K562 (cell line): Measurements from ENCODE around the gene BORCS8. TPM values are rescaled to one million over a fixed set of nuclear protein-coding genes. Genes with fewer than 3 reads are reported as not detected.

ENCODE experiments used
- ATF7 ChIP-seq: fragments of 450-650 bp; IDR thresholded peaks from 2 replicates; pipeline ENCODE4 v1.7.1; 2014; ENCODE audit warnings: mild to moderate bottlenecking, moderate library complexity
- BCOR ChIP-seq: fragments of 450-650 bp; IDR thresholded peaks from 2 replicates; pipeline ENCODE4 v1.6.1; 2016
- CXXC5 ChIP-seq: fragments of 250-450 bp; sonication (Bioruptor Pico); IDR thresholded peaks from 2 replicates; pipeline ENCODE4 v1.8.0; 2022; ENCODE audit warnings: inconsistent platforms, mild to moderate bottlenecking, moderate library complexity
- DIDO1 ChIP-seq: fragments of 450-650 bp; IDR thresholded peaks from 2 replicates; pipeline ENCODE4 v1.6.1; 2016; ENCODE audit warnings: low read depth, missing biosample characterization, missing genetic modification characterization
- EP300 ChIP-seq: IDR thresholded peaks from 2 replicates; pipeline ENCODE4 v1.6.1; 2012; ENCODE audit warnings: low read length, improper control_type of control experiment
- FOSL1 ChIP-seq: fragments of 200-800 bp; sonication (Bioruptor generic); conservative IDR thresholded peaks from 2 replicates; pipeline ENCODE4 v1.6.1; 2016; ENCODE audit warnings: missing genetic modification characterization, missing compliant biosample characterization
- MTA3 ChIP-seq: fragments of 450-650 bp; formaldehyde crosslinking; IDR thresholded peaks from 2 replicates; pipeline ENCODE4 v1.6.1; 2017; ENCODE audit warnings: mild to moderate bottlenecking, borderline replicate concordance
- NEUROD1 ChIP-seq: fragments of 150-350 bp; IDR thresholded peaks from 2 replicates; pipeline ENCODE4 v1.6.1; 2014; ENCODE audit warnings: borderline replicate concordance, low read length, low read depth; ENCODE audit not compliant: partially characterized antibody
- NFE2 ChIP-seq: IDR thresholded peaks from 2 replicates; pipeline ENCODE4 v1.6.1; 2014; ENCODE audit warnings: antibody characterized with exemption, low read depth
- NR2C2 ChIP-seq, 2 experiments: fragments of 200-800 bp in 1 of 2; sonication (Bioruptor generic) in 1 of 2; sonication (generic) in 1 of 2; formaldehyde crosslinking in 1 of 2; IDR thresholded peaks; 2 replicates each; pipeline versions ENCODE4 v1.6.1 to v1.8.0; 2016 to 2022; ENCODE audit warnings: mild to moderate bottlenecking in 1 of 2, missing compliant biosample characterization in 1 of 2, missing genetic modification characterization in 1 of 2, missing genetic modification reagents in 1 of 2
- POLR2G ChIP-seq: fragments of 200-400 bp; formaldehyde crosslinking; IDR thresholded peaks from 2 replicates; pipeline ENCODE4 v1.6.1; 2017; ENCODE audit warnings: low read depth, mild to moderate bottlenecking, antibody characterized with exemption, low read length, moderate library complexity
- ZNF12 ChIP-seq: sonication (generic); formaldehyde crosslinking; IDR thresholded peaks from 2 replicates; pipeline ENCODE4 v1.4.0; 2020; ENCODE audit warnings: mild to moderate bottlenecking, missing genetic modification reagents
- polyA plus RNA-seq, 8 experiments: library from polyadenylated mRNA; depleted of rRNA in 4 of 8; stranded (reverse) in 5 of 8; unstranded in 3 of 8; fragments of >200 nt; fragmentation: Nextera tagmentation in 2 of 8; fragmentation: Illumina TruSeq in 1 of 8; extraction: Ambion mirVana in 2 of 8; extraction: Trizol in 1 of 8; gene quantifications; 2 replicates each; pipeline versions ENCODE4 v1.2.1 to v1.2.3, GENCODE V29; 2011 to 2014; ENCODE audit warnings: inconsistent platforms in 1 of 8, missing spikeins in 1 of 8
- total RNA-seq, 7 experiments: library from RNA; depleted of rRNA in 6 of 7; stranded (reverse); fragments of >200 nt in 6 of 7; fragmentation: Illumina TruSeq in 2 of 7; extraction: Trizol in 2 of 7; gene quantifications; 2 replicates each; pipeline versions ENCODE4 v1.2.1 to v1.2.3, GENCODE V29; 2011 to 2021; ENCODE audit warnings: low replicate concordance in 1 of 7
- TF ChIP-seq, protein P1 (sequence below), 2 experiments: fragments of 150-350 bp in 1 of 2; IDR thresholded peaks; 2 replicates each; pipeline ENCODE4 v1.6.1; 2012 to 2016; ENCODE audit warnings: low read depth in 2 of 2, low read length in 2 of 2, mild to moderate bottlenecking in 1 of 2, moderate library complexity in 1 of 2
- TF ChIP-seq, protein P2 (sequence below), 3 experiments: fragments of 200-800 bp in 1 of 3; fragments of 250-450 bp in 1 of 3; fragments of 450-650 bp in 1 of 3; sonication (Bioruptor Pico) in 1 of 3; sonication (Bioruptor generic) in 1 of 3; formaldehyde crosslinking in 1 of 3; IDR thresholded peaks; 2 replicates each; pipeline versions ENCODE4 v1.6.1 to v1.8.0; 2016 to 2022; ENCODE audit warnings: mild to moderate bottlenecking in 2 of 3, missing genetic modification characterization in 2 of 3, missing compliant biosample characterization in 1 of 3, moderate library complexity in 1 of 3
- TF ChIP-seq, protein P3 (sequence below): fragments of 450-650 bp; conservative IDR thresholded peaks from 2 replicates; pipeline ENCODE4 v1.6.1; 2016; ENCODE audit warnings: missing genetic modification characterization, low read depth, mild to moderate bottlenecking, missing compliant biosample characterization, moderate library complexity
- TF ChIP-seq, protein P4 (sequence below): sonication (generic); formaldehyde crosslinking; IDR thresholded peaks from 2 replicates; pipeline ENCODE4 v1.8.0; 2022; ENCODE audit warnings: mild to moderate bottlenecking, missing genetic modification reagents

The BORCS8 gene
- total and polyA plus RNA-seq, 9 of the 15 experiments (the other 6 are each of a cell fraction or from before 2014, with no cell fraction given): 4.6 to 33.6 (median 16.3) TPM

DNA sequence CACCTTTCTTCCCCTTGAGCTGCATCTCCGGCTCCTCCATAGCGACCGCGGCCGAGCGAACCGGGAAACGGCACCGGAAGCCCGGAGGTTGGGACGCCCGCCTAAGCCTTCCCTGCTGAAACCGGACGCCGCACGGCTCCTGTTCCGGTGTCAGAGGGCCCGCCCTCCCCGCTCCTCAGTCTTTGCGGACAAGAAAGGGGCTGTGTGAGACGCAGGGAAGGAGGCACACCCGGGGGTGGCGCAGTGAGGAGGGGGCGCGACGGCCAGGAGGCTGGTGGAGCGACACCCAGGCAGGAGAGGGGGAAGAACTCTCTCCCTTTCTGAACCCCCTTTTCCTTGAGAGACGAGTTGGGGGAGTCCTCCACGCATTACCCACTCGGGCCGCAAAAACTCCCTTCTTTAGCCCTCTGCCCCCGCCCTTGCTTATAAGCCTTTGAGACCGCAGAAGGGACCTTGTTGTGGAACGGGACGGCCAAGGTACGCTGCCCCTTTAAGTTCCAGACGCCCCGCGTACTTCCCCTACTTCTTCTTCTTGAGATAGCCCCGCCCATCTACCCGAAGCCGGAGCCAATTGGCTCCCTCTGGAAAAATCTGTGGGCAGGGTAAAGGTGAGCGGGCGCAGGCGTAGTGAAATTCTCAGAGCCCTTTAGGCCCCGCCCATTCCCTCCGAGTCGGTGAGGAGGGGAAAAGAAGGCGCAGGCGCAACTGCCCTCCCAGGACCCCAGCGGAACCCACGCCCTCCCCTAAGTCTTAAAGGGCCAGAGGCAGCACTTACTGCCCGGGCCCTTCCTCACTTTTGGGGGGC is at the start of gene BORCS8, which contains the start of gene RFXANK (continued):
- TF ChIP-seq, protein P1, sequence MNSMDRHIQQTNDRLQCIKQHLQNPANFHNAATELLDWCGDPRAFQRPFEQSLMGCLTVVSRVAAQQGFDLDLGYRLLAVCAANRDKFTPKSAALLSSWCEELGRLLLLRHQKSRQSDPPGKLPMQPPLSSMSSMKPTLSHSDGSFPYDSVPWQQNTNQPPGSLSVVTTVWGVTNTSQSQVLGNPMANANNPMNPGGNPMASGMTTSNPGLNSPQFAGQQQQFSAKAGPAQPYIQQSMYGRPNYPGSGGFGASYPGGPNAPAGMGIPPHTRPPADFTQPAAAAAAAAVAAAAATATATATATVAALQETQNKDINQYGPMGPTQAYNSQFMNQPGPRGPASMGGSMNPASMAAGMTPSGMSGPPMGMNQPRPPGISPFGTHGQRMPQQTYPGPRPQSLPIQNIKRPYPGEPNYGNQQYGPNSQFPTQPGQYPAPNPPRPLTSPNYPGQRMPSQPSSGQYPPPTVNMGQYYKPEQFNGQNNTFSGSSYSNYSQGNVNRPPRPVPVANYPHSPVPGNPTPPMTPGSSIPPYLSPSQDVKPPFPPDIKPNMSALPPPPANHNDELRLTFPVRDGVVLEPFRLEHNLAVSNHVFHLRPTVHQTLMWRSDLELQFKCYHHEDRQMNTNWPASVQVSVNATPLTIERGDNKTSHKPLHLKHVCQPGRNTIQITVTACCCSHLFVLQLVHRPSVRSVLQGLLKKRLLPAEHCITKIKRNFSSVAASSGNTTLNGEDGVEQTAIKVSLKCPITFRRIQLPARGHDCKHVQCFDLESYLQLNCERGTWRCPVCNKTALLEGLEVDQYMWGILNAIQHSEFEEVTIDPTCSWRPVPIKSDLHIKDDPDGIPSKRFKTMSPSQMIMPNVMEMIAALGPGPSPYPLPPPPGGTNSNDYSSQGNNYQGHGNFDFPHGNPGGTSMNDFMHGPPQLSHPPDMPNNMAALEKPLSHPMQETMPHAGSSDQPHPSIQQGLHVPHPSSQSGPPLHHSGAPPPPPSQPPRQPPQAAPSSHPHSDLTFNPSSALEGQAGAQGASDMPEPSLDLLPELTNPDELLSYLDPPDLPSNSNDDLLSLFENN (IDR thresholded peaks at IDR 0.05; ENCODE audit: low read depth in 2 of 2, low read length in 2 of 2): 0 out of 4 replicates have a peak, but pooled peaks have one; percentile 5 to 42
- no peak for TF ChIP-seq EP300
- TF ChIP-seq, protein P2, sequence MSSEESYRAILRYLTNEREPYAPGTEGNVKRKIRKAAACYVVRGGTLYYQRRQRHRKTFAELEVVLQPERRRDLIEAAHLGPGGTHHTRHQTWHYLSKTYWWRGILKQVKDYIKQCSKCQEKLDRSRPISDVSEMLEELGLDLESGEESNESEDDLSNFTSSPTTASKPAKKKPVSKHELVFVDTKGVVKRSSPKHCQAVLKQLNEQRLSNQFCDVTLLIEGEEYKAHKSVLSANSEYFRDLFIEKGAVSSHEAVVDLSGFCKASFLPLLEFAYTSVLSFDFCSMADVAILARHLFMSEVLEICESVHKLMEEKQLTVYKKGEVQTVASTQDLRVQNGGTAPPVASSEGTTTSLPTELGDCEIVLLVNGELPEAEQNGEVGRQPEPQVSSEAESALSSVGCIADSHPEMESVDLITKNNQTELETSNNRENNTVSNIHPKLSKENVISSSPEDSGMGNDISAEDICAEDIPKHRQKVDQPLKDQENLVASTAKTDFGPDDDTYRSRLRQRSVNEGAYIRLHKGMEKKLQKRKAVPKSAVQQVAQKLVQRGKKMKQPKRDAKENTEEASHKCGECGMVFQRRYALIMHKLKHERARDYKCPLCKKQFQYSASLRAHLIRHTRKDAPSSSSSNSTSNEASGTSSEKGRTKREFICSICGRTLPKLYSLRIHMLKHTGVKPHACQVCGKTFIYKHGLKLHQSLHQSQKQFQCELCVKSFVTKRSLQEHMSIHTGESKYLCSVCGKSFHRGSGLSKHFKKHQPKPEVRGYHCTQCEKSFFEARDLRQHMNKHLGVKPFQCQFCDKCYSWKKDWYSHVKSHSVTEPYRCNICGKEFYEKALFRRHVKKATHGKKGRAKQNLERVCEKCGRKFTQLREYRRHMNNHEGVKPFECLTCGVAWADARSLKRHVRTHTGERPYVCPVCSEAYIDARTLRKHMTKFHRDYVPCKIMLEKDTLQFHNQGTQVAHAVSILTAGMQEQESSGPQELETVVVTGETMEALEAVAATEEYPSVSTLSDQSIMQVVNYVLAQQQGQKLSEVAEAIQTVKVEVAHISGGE (CRISPR knock-in tag; IDR thresholded peaks at IDR 0.05): peak; percentile 98 to 99 (median 99)
- TF ChIP-seq, protein P3, sequence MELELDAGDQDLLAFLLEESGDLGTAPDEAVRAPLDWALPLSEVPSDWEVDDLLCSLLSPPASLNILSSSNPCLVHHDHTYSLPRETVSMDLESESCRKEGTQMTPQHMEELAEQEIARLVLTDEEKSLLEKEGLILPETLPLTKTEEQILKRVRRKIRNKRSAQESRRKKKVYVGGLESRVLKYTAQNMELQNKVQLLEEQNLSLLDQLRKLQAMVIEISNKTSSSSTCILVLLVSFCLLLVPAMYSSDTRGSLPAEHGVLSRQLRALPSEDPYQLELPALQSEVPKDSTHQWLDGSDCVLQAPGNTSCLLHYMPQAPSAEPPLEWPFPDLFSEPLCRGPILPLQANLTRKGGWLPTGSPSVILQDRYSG (tag): 0 out of 2 replicates have a peak, but pooled peaks have one; percentile 33
- TF ChIP-seq ZNF12 (CRISPR knock-in tag): peak; percentile 80
- peak; percentile 84 for TF ChIP-seq NR2C2 (CRISPR knock-in tag; IDR thresholded peaks at IDR 0.05)
- peak; percentile 90 for TF ChIP-seq NR2C2 (tag; IDR thresholded peaks at IDR 0.05)
- TF ChIP-seq POLR2G: peak; percentile 92
- peak; percentile 94 for TF ChIP-seq MTA3
- peak; percentile 88 for TF ChIP-seq NEUROD1
- TF ChIP-seq FOSL1 (tag): no peak
- peak; percentile 87 for TF ChIP-seq DIDO1
- TF ChIP-seq ATF7: peak; percentile 76; the same call in 1 of the 2 replicates
- TF ChIP-seq, protein P4, sequence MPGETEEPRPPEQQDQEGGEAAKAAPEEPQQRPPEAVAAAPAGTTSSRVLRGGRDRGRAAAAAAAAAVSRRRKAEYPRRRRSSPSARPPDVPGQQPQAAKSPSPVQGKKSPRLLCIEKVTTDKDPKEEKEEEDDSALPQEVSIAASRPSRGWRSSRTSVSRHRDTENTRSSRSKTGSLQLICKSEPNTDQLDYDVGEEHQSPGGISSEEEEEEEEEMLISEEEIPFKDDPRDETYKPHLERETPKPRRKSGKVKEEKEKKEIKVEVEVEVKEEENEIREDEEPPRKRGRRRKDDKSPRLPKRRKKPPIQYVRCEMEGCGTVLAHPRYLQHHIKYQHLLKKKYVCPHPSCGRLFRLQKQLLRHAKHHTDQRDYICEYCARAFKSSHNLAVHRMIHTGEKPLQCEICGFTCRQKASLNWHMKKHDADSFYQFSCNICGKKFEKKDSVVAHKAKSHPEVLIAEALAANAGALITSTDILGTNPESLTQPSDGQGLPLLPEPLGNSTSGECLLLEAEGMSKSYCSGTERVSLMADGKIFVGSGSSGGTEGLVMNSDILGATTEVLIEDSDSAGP: peak; percentile 96
- no peak for TF ChIP-seq NFE2
- TF ChIP-seq BCOR: 0 out of 2 replicates have a peak, but pooled peaks have one; percentile 12
- TF ChIP-seq CXXC5 (CRISPR knock-in tag): peak; percentile 76
